IPS-11a (cell line): ENCODE measurements around the gene PAOX.
A peak's percentile ranks its signal among the peaks of the same experiment; 100 is the strongest.
"Not testable (repeated sequence)": the region's sequence is repeated elsewhere in the genome, so short reads cannot be mapped to it uniquely, and the experiment has no call there.

Experiments
- H3K4me3 ChIP-seq: one replicate; pipeline ENCODE4 v1.5.1; 2013; ENCODE audit warnings: low read depth, low read length, control low read depth

The PAOX gene

GRCh38 chr10:133383551-133383950, 4.5 kb downstream of the PAOX start:
- no peak overlapping the region for H3K4me3 ChIP-seq

- H3K4me3 ChIP-seq, result no peak overlapping the region
Measured at GRCh38 chr10:133384071-133384470, 5.0 kb downstream of the PAOX start.

GRCh38 chr10:133385214-133385613, 6.2 kb downstream of the PAOX start:
- no peak overlapping the region for H3K4me3 ChIP-seq

GRCh38 chr10:133386951-133387350, 7.9 kb downstream of the PAOX start:
- not testable (repeated sequence) for H3K4me3 ChIP-seq

- H3K4me3 ChIP-seq, result no peak overlapping the region
Measured at GRCh38 chr10:133388236-133388972, 9.3 kb downstream of the PAOX start.

GRCh38 chr10:133388973-133389818, 10.1 kb downstream of the PAOX start:
- no peak overlapping the region for H3K4me3 ChIP-seq

- H3K4me3 ChIP-seq, result no peak overlapping the region
Measured at GRCh38 chr10:133390597-133391248, 11.7 kb downstream of the PAOX start.

- H3K4me3 ChIP-seq, result no peak overlapping the region
Measured at GRCh38 chr10:133391249-133391635, 12.2 kb downstream of the PAOX start.

- no peak overlapping the region for H3K4me3 ChIP-seq
Measured at GRCh38 chr10:133391761-133392518, 12.9 kb downstream of the PAOX start.

- H3K4me3 ChIP-seq, result no peak overlapping the region
Measured at GRCh38 chr10:133393401-133394063, 14.5 kb downstream of the PAOX start.

- H3K4me3 ChIP-seq, result peak within 1 kb of the TSS; percentile 91
Measured at GRCh38 chr10:133394064-133394663, 15.1 kb downstream of the PAOX start, which contains the start of gene MTG1. MTG1 (plus strand) TSS chr10:133394157; CDS start chr10:133394221, 64 bp downstream.

GRCh38 chr10:133394801-133395221, 15.7 kb downstream of the PAOX start:
- peak overlapping the region; percentile 91 for H3K4me3 ChIP-seq

GRCh38 chr10:133396035-133396624, 17.1 kb downstream of the PAOX start:
- H3K4me3 ChIP-seq, result no peak overlapping the region

- no peak overlapping the region for H3K4me3 ChIP-seq
Measured at GRCh38 chr10:133397938-133398337, 18.9 kb downstream of the PAOX start.

GRCh38 chr10:133399123-133399601, 20.1 kb downstream of the PAOX start:
- H3K4me3 ChIP-seq, result no peak overlapping the region

GRCh38 chr10:133400624-133401424, 21.8 kb downstream of the PAOX start:
- no peak overlapping the region for H3K4me3 ChIP-seq

GRCh38 chr10:133401500-133401899, 22.4 kb downstream of the PAOX start:
- no peak overlapping the region for H3K4me3 ChIP-seq

- H3K4me3 ChIP-seq, result no peak overlapping the region
Measured at GRCh38 chr10:133401981-133402725, 23.1 kb downstream of the PAOX start.
